WTC11 (cell line): ENCODE measurements around the gene ZCCHC13. TPM values are rescaled to one million over a fixed set of nuclear protein-coding genes. Genes with fewer than 3 reads are reported as not detected.
A peak's percentile ranks its signal among the peaks of the same experiment; 100 is the strongest.

Experiments
- ATAC-seq: fragments of 200-7000 bp; cut with Tn5 transposase; 2 replicates; pipeline ENCODE4 v1.10.0; 2021; ENCODE audit warnings: mild to moderate bottlenecking, moderate library complexity
- CTCF ChIA-PET: fragments of 300-600 bp; sonication (Branson Sonifier 250); formaldehyde crosslinking; loops from one replicate; lab custom pipeline; 2021; ENCODE audit warnings: antibody characterized with exemption; lab: Charles Lee
- POLR2A ChIA-PET: fragments of 350-600 bp; sonication (Branson Sonifier 250); formaldehyde crosslinking; loops from one replicate; lab custom pipeline; 2021; ENCODE audit warnings: antibody characterized with exemption; lab: Charles Lee
- DNase-seq: peaks from one replicate; pipeline ENCODE4 v3.0.0; 2021; ENCODE audit warnings: low spot score
- H3K27ac Mint-ChIP-seq: 2 replicates; pipeline ENCODE4 v1.8.0; 2021; ENCODE audit warnings: mixed read lengths
- H3K27me3 Mint-ChIP-seq: 2 replicates; pipeline ENCODE4 v1.8.0; 2021; ENCODE audit warnings: low read depth, mild to moderate bottlenecking, moderate library complexity, mixed read lengths
- H3K36me3 Mint-ChIP-seq: 2 replicates; pipeline ENCODE4 v1.8.0; 2021; ENCODE audit warnings: mixed read lengths
- H3K4me1 Mint-ChIP-seq: 2 replicates; pipeline ENCODE4 v1.8.0; 2022; ENCODE audit warnings: mixed read lengths
- H3K4me3 Mint-ChIP-seq: 2 replicates; pipeline ENCODE4 v1.8.0; 2021; ENCODE audit warnings: mild to moderate bottlenecking, moderate library complexity, mixed read lengths
- H3K9me3 Mint-ChIP-seq: 2 replicates; pipeline ENCODE4 v1.8.0; 2021; ENCODE audit warnings: mixed read lengths
- CBFB ChIP-seq: sonication (generic); formaldehyde crosslinking; IDR thresholded peaks from 2 replicates; pipeline ENCODE4 v1.8.1; 2022; ENCODE audit warnings: mild to moderate bottlenecking, low read depth, missing genetic modification reagents
- FOXK1 ChIP-seq: sonication (generic); formaldehyde crosslinking; IDR thresholded peaks from 2 replicates; pipeline ENCODE4 v1.8.0; 2022; ENCODE audit warnings: mild to moderate bottlenecking, moderate library complexity, missing genetic modification reagents
- FOXP1 ChIP-seq: sonication (generic); formaldehyde crosslinking; IDR thresholded peaks from 2 replicates; pipeline ENCODE4 v1.8.0; 2022; ENCODE audit warnings: missing genetic modification reagents, mild to moderate bottlenecking, moderate library complexity, borderline replicate concordance
- SMAD3 ChIP-seq: sonication (generic); formaldehyde crosslinking; IDR thresholded peaks from 2 replicates; pipeline ENCODE4 v1.8.0; 2022; ENCODE audit warnings: missing genetic modification reagents, mild to moderate bottlenecking, borderline replicate concordance
- TCF7 ChIP-seq: sonication (generic); formaldehyde crosslinking; IDR thresholded peaks from 2 replicates; pipeline ENCODE4 v1.8.0; 2022; ENCODE audit warnings: mild to moderate bottlenecking, low read depth, missing genetic modification reagents, moderate library complexity
- total RNA-seq: library from RNA; stranded (reverse); gene quantifications from 3 replicates; pipeline ENCODE4 v1.2.3, GENCODE V29; 2021
- TF ChIP-seq, protein P1 (sequence below): sonication (generic); formaldehyde crosslinking; IDR thresholded peaks from 2 replicates; pipeline ENCODE4 v1.8.0; 2023; ENCODE audit warnings: missing genetic modification reagents
- TF ChIP-seq, protein P2 (sequence below): sonication (generic); formaldehyde crosslinking; IDR thresholded peaks from 2 replicates; pipeline ENCODE4 v1.8.1; 2023; ENCODE audit warnings: mild to moderate bottlenecking, missing genetic modification reagents, borderline replicate concordance
- TF ChIP-seq, protein P3 (sequence below): fragments of 250-450 bp; sonication (Bioruptor Pico); IDR thresholded peaks from 2 replicates; pipeline ENCODE4 v1.9.0; 2021; ENCODE audit warnings: mild to moderate bottlenecking
- TF ChIP-seq, protein P4 (sequence below): sonication (generic); formaldehyde crosslinking; IDR thresholded peaks from 2 replicates; pipeline ENCODE4 v1.8.1; 2022; ENCODE audit warnings: low read depth, missing genetic modification reagents, borderline replicate concordance
- TF ChIP-seq, protein P5 (sequence below): fragments of 200-600 bp; IDR thresholded peaks from 2 replicates; pipeline ENCODE4 v1.8.0; 2022; ENCODE audit warnings: antibody characterized with exemption
- TF ChIP-seq, protein P6 (sequence below): sonication (generic); formaldehyde crosslinking; conservative IDR thresholded peaks from 2 replicates; pipeline ENCODE4 v1.8.1; 2022; ENCODE audit warnings: mild to moderate bottlenecking, missing genetic modification reagents
- TF ChIP-seq, protein P7 (sequence below): fragments of 250-450 bp; sonication (Bioruptor Pico); conservative IDR thresholded peaks from 2 replicates; pipeline ENCODE4 v1.9.0; 2021; ENCODE audit warnings: mild to moderate bottlenecking
- TF ChIP-seq, protein P8 (sequence below): sonication (generic); formaldehyde crosslinking; IDR thresholded peaks from 2 replicates; pipeline ENCODE4 v1.8.1; 2022; ENCODE audit warnings: mild to moderate bottlenecking, moderate library complexity, missing genetic modification reagents
- TF ChIP-seq, protein P9 (sequence below): sonication (generic); formaldehyde crosslinking; IDR thresholded peaks from 2 replicates; pipeline ENCODE4 v1.8.1; 2022; ENCODE audit warnings: mild to moderate bottlenecking, missing genetic modification reagents, moderate library complexity, borderline replicate concordance

Gene ZCCHC13
- total RNA-seq, 1 experiment from 2014 or later, result not detected

DNA sequence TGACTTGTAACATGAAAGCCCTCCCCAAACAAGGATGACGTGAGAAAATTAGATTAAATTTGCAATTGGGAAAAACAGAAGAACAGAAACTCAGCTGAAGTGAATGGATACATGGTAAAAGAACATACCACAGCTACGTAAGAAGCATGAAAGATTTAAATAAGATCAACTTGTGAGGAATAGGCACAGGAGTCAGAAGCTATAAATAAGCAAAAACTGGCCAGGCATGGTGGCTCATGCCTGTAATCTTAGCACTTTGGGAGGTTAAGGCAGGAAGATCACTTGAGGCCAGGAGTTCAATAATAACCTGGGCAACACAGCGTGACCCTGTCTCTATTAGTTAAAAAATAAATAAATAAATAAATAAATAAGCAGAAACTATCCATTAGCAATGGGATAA lies 33.6 kb upstream of the ZCCHC13 start (continued):
- TF ChIP-seq, protein P1, sequence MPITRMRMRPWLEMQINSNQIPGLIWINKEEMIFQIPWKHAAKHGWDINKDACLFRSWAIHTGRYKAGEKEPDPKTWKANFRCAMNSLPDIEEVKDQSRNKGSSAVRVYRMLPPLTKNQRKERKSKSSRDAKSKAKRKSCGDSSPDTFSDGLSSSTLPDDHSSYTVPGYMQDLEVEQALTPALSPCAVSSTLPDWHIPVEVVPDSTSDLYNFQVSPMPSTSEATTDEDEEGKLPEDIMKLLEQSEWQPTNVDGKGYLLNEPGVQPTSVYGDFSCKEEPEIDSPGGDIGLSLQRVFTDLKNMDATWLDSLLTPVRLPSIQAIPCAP (CRISPR knock-in tag), result no peak
- TF ChIP-seq, protein P2, sequence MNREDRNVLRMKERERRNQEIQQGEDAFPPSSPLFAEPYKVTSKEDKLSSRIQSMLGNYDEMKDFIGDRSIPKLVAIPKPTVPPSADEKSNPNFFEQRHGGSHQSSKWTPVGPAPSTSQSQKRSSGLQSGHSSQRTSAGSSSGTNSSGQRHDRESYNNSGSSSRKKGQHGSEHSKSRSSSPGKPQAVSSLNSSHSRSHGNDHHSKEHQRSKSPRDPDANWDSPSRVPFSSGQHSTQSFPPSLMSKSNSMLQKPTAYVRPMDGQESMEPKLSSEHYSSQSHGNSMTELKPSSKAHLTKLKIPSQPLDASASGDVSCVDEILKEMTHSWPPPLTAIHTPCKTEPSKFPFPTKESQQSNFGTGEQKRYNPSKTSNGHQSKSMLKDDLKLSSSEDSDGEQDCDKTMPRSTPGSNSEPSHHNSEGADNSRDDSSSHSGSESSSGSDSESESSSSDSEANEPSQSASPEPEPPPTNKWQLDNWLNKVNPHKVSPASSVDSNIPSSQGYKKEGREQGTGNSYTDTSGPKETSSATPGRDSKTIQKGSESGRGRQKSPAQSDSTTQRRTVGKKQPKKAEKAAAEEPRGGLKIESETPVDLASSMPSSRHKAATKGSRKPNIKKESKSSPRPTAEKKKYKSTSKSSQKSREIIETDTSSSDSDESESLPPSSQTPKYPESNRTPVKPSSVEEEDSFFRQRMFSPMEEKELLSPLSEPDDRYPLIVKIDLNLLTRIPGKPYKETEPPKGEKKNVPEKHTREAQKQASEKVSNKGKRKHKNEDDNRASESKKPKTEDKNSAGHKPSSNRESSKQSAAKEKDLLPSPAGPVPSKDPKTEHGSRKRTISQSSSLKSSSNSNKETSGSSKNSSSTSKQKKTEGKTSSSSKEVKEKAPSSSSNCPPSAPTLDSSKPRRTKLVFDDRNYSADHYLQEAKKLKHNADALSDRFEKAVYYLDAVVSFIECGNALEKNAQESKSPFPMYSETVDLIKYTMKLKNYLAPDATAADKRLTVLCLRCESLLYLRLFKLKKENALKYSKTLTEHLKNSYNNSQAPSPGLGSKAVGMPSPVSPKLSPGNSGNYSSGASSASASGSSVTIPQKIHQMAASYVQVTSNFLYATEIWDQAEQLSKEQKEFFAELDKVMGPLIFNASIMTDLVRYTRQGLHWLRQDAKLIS, result no peak
- TF ChIP-seq, protein P3, sequence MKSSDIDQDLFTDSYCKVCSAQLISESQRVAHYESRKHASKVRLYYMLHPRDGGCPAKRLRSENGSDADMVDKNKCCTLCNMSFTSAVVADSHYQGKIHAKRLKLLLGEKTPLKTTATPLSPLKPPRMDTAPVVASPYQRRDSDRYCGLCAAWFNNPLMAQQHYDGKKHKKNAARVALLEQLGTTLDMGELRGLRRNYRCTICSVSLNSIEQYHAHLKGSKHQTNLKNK (CRISPR knock-in tag), result no peak
- TF ChIP-seq, protein P4, sequence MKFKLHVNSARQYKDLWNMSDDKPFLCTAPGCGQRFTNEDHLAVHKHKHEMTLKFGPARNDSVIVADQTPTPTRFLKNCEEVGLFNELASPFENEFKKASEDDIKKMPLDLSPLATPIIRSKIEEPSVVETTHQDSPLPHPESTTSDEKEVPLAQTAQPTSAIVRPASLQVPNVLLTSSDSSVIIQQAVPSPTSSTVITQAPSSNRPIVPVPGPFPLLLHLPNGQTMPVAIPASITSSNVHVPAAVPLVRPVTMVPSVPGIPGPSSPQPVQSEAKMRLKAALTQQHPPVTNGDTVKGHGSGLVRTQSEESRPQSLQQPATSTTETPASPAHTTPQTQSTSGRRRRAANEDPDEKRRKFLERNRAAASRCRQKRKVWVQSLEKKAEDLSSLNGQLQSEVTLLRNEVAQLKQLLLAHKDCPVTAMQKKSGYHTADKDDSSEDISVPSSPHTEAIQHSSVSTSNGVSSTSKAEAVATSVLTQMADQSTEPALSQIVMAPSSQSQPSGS, result no peak

DNA sequence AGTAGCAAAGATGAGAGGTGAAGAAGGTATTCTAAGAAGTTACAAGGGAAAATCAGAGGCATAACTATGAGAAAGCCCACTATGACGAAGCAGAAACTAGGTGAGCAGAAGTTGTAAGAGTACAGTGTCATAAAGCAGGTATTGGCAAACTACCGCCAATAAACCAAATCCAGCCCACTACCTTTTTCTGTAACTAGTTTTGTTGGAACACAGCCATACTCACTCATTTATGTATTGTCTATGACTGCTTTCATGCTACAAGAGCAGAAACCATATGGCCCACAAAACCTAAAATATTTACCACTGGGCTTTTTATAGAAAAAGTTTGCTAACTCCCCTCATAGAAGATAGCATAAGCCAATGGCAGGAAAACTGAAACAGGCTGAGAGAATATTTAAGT lies 31.8 kb upstream of the ZCCHC13 start:
- POLR2A ChIA-PET, result no interaction called here
- Mint-ChIP-seq H3K27ac (peak overlapping the region; percentile 88), H3K4me3 (no peak overlapping the region), H3K9me3 (no peaks in the 10 kb centered on the region), H3K36me3 (peaks cover 36% of the 10 kb centered on the region), H3K27me3 (no peaks in the 10 kb centered on the region), H3K4me1 (peaks cover 33% of the 10 kb centered on the region)
- CTCF ChIA-PET, result interaction anchor here (1.7 kb wide), 1 partner anchor 71 kb away, joined by 6 read pairs; no protein-coding TSS in a partner anchor
- ATAC-seq (no peak), DNase-seq (no peak)
- TF ChIP-seq, protein P5, sequence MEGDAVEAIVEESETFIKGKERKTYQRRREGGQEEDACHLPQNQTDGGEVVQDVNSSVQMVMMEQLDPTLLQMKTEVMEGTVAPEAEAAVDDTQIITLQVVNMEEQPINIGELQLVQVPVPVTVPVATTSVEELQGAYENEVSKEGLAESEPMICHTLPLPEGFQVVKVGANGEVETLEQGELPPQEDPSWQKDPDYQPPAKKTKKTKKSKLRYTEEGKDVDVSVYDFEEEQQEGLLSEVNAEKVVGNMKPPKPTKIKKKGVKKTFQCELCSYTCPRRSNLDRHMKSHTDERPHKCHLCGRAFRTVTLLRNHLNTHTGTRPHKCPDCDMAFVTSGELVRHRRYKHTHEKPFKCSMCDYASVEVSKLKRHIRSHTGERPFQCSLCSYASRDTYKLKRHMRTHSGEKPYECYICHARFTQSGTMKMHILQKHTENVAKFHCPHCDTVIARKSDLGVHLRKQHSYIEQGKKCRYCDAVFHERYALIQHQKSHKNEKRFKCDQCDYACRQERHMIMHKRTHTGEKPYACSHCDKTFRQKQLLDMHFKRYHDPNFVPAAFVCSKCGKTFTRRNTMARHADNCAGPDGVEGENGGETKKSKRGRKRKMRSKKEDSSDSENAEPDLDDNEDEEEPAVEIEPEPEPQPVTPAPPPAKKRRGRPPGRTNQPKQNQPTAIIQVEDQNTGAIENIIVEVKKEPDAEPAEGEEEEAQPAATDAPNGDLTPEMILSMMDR, result no peak
- no peak for TF ChIP-seq TCF7 (CRISPR knock-in tag)
- no peak for TF ChIP-seq CBFB (CRISPR knock-in tag)
- TF ChIP-seq, protein P6, sequence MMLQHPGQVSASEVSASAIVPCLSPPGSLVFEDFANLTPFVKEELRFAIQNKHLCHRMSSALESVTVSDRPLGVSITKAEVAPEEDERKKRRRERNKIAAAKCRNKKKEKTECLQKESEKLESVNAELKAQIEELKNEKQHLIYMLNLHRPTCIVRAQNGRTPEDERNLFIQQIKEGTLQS (CRISPR knock-in tag), result no peak
- TF ChIP-seq, protein P7, sequence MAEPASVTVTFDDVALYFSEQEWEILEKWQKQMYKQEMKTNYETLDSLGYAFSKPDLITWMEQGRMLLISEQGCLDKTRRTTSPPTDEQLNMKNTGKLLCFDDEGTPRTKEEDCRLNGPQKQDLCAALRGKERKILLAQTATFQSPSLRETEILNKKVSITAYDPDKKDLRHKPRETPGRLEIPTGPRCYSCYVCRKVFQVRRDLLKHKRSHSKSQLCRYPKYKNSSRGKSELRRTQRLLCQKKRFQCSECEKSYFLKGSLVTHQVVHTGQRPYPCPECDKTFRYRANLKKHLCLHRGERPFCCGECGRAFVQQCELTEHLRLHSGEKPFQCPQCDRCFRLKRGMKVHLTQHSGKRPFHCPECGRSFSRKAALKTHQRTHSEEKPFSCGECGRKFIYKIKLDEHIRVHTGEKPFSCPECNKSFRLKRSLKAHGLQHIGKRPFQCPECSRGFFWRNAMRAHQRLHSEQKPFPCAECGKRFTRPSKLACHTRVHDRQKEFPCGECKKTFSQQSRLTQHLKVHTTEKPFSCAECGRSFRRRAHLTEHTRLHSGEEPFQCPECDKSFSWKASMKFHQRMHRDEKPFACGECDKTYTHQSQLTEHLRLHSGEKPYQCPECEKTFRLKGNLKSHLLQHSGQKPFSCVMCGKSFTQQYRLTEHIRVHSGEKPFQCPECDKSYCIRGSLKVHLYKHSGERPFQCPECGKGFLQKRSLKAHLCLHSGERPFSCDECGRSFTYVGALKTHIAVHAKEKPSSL (CRISPR knock-in tag), result no peak
- no peak for TF ChIP-seq FOXP1 (CRISPR knock-in tag)

DNA sequence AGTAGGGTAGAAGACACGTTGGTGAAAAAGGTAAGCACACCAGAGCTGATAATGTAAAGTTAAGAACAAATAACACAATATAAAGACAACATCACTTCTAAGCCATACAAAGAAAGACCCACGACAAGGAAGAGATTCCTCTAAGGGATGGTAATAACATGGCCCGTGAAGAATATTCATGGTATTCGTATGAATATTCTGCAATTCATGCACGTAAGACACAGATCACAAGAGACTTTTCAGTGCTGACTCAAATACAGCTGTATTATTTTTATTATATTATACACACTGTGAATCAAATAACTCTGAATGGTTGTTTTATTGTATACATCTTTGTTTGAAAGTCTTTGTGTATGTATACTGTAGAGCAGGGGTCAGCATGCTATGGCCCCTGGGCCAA lies 29.5 kb upstream of the ZCCHC13 start:
- DNase-seq, result no peak
- no peak for ATAC-seq
- peak overlapping the region; percentile 78 for H3K27ac Mint-ChIP-seq
- H3K36me3 Mint-ChIP-seq, result peaks cover 56% of the 10 kb centered on the region
- ChIA-PET POLR2A (no interaction called here), CTCF (interaction anchor here (1.2 kb wide), 1 partner anchor 50 kb away, joined by 5 read pairs; no protein-coding TSS in a partner anchor)
- TF ChIP-seq, protein P8, sequence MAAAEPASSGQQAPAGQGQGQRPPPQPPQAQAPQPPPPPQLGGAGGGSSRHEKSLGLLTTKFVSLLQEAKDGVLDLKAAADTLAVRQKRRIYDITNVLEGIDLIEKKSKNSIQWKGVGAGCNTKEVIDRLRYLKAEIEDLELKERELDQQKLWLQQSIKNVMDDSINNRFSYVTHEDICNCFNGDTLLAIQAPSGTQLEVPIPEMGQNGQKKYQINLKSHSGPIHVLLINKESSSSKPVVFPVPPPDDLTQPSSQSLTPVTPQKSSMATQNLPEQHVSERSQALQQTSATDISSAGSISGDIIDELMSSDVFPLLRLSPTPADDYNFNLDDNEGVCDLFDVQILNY, result no peak
- TF ChIP-seq FOXK1 (CRISPR knock-in tag) (no peak), SMAD3 (CRISPR knock-in tag) (no peak)
- TF ChIP-seq, protein P9, sequence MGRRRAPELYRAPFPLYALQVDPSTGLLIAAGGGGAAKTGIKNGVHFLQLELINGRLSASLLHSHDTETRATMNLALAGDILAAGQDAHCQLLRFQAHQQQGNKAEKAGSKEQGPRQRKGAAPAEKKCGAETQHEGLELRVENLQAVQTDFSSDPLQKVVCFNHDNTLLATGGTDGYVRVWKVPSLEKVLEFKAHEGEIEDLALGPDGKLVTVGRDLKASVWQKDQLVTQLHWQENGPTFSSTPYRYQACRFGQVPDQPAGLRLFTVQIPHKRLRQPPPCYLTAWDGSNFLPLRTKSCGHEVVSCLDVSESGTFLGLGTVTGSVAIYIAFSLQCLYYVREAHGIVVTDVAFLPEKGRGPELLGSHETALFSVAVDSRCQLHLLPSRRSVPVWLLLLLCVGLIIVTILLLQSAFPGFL (CRISPR knock-in tag), result no peak
- H3K4me1 Mint-ChIP-seq, result peaks cover 23% of the 10 kb centered on the region
- H3K4me3 Mint-ChIP-seq, result no peak overlapping the region
- H3K27me3 Mint-ChIP-seq, result no peaks in the 10 kb centered on the region
- no peaks in the 10 kb centered on the region for H3K9me3 Mint-ChIP-seq
